UCSD-AML1 (cell line): ENCODE results near the gene WWOX.
A peak's percentile ranks its signal among the peaks of the same experiment; 100 is the strongest.
"Not testable (repeated sequence)": the region's sequence is repeated elsewhere in the genome, so short reads cannot be mapped to it uniquely, and the experiment has no call there.

Experiments used
- DNase-seq: peaks from one replicate; lab custom pipeline; 2025; ENCODE audit not compliant: unreplicated experiment; lab: John Stamatoyannopoulos, UW

Gene WWOX

DNA sequence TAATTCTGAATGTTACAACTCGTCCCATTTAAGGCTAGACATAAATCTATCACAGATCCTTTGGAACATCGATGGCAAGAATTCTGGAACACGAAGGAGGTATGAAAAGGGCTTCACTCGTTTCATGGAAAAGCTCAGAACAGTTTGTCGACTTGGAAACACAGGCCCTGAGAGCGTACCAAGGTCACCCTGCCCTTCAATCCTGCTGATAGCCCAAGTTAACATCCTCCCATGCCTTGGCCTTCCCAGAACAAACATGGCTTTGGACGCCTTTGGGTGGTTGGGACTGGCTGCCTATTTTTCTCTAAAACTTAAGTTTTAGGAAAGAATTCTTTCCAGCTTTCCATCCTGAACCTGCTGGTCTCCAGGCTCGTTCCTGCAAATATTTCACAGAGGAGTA lies 1105.0 kb downstream of the WWOX start:
- DNase-seq, result no peak

DNA sequence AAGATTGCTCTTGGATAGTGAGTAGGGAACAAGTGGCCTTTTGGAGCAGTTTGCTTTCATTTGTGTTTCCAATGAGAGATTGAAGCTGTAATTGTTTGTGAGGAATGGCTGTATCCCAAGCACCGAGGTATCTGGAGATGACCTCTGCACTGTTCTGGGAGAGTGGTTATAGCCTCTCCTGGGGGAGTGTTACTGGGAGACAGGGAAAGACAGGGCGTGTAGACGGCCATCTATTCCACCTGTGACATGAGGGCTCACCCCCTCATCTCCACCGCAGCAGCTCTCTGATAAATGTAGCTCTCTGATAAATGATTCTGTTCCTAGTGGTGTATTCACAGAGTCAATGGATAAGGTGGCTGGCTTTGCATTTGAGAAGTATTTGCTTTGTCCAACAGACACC lies 1107.4 kb downstream of the WWOX start:
- no peak for DNase-seq

GRCh38 chr16:79209308-79209707 lies 1109.9 kb downstream of the WWOX start:
- no peak for DNase-seq

DNA sequence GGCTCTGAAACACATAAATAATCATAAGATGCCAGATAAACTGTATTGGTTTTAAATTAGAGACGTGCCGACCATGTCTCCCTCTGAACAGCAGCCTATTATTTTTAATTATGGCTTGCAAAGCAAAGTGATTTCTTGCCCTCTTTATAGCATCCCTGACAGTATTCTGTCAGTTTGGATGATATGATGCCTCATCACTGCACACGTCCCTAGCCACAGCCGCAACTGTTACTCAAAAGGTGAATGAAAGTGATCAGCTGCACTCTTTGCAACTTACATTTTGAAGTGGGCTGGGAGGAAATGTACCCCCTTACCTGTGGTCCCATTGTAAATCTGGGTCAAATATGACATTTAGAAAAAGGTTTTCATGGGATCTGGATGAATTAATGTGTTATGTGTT lies 1111.2 kb downstream of the WWOX start:
- DNase-seq, result no peak

DNA sequence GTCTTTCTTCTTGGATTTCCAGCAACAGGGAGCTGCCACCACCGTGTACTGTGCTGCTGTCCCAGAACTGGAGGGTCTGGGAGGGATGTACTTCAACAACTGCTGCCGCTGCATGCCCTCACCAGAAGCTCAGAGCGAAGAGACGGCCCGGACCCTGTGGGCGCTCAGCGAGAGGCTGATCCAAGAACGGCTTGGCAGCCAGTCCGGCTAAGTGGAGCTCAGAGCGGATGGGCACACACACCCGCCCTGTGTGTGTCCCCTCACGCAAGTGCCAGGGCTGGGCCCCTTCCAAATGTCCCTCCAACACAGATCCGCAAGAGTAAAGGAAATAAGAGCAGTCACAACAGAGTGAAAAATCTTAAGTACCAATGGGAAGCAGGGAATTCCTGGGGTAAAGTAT lies 1112.1 kb downstream of the WWOX start:
- no peak for DNase-seq

- no peak for DNase-seq
Observed at GRCh38 chr16:79212114-79212791, 1112.8 kb downstream of the WWOX start.

DNA sequence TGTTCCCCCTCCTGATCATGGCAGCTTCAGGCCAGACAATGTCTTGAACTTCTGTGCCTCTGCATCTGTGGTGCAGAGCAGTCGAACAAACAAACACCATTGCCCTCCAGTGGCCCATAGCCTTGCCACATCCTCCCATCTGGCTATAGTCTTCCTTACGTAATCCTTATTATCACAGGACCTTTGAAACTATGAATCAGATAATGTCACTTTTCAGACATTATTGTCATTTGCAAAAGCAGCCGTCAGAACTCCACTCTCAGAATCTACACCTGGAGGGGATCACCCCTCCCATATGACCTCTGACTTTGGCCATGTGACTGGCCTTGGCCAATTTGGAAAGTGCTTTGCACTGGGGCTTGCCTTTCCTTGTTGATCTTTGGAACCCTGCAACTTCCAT lies 1113.8 kb downstream of the WWOX start:
- peak; percentile 18 for DNase-seq

GRCh38 chr16:79215289-79215688 lies 1115.8 kb downstream of the WWOX start:
- no peak for DNase-seq

DNA sequence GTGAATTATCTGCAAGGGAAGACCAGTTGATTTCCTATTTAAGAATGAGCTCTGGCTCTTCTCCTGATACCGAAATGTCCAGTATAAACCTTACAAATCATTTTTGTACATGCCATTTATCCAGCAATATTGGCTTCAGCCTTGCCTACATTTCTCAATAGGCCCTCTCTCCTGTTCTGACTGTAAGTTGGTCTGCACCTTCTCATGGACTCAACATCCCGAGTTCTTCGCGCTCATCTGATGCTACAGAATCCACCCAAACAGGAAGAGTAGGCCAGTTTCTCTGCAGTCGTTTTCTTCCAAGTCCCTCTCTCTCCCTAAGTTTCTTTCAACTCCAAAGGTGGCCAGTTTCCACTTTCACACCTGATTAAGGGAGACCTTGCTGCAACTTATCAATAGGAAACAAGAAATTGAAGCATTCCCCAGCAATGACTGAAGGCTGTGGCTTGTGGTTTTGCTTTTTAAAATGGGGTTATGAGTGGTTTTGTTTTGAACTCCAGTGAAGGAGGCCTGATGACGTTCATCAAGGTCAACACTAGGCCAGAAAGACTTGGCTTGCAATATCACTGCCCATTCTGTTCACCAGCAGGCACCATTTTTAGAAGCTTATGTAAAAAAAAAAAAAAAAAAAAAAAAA lies 1118.0 kb downstream of the WWOX start:
- no peak for DNase-seq

DNA sequence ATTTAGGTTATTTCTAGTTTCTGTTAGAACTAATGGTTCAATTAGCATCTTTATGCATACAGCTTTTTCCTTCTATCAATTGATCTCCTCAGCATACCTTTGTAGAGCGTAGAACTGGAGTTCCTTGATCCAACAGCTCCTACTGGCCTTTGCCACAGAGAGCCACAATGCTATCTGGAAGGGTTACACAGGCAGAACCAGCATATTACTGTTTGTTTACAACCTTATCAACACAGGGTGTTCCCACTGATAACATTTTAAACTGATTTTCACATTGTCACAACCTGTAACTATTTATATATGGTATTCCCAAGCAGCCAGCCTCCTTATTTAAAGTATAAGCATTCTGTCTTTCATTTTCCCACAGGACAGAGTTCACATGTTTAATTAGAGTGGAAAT lies 1118.9 kb downstream of the WWOX start:
- DNase-seq, result no peak

GRCh38 chr16:79225994-79226393 lies 1126.5 kb downstream of the WWOX start:
- not testable (repeated sequence) for DNase-seq

DNA sequence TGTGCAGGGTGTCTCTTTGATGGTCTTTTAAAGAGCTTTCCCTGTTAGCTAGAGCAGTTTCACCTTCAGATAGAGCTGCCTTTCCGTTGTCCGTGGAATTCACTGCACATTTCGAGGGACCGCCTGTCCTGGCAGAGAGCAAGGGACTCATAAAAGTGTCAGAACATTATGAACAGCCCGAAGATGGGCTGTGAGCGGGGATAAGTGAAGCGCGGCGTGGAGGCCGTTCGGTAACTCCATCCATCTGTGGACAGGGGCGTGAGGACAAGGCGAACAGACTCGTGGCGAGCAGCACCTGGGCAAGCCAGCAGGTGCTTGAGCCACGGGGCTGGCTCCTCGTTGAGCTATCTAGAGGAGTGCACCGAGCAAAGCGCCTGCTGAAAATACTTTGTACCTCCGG lies 1129.9 kb downstream of the WWOX start:
- no peak for DNase-seq

DNA sequence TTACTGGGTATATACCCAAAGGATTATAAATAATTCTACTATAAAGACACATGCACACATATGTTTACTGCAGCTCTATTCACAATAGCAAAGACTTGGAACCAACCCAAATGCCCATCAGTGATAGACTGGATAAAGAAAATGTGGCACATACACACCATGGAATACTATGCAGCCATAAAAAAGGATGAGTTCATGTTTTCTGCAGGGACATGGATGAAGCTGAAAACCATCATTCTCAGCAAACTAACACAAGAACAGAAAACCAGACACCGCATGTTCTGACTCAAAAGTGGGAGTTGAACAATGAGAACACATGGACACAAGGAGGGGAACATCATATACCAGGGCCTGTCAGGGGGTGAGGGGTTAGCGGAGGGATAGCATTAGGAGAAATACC lies 1146.2 kb downstream of the WWOX start:
- DNase-seq, result not testable (repeated sequence)

DNA sequence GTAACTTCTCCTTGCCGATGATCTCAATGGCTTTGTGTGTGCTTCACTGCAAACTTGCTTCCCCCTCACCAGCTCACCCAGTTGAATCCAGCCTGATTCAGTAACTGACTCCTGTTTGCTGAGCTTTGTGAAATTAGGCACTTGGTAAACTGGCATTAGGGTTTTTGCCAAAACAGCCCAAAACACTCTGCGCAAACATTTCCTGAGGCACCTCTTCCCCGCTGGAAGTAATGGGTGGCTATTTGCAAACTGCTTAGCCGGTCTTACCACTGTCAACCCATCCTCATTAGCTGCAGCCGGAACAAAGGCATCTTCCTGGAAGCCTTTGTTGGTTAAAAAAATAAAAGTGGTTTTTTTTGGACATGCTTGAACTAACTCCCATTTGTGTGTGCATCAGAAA lies 1147.9 kb downstream of the WWOX start:
- no peak for DNase-seq

- DNase-seq, result no peak
Observed at GRCh38 chr16:79248351-79248750, 1148.9 kb downstream of the WWOX start.

DNA sequence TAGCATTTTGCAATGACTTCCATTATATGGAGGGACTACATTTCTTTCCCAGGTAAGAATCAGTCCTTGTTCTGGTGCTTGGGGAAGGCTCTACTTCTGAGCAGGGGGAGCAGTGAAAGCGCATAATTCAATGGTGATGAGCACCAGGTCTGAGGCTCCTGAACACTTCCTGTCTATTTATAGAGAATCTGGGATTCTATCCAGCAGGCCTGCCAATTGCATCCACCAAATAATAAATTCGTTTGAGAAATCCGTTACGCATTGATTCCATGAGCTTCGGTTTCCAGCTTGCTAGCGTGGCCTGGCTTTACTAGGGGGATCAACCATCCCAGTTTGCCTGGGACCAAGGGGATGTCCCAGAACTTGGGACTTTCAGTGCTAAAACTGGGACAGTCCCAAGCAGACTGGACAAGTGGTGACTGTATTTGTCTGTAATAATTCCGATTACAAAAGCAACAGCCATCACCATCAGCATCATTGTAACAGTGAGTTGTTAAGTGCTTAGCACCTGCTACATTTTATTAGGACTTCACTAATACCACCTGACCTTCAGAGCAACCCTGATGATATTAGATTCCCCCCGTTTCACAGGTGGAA lies 1151.1 kb downstream of the WWOX start:
- DNase-seq, result no peak

DNA sequence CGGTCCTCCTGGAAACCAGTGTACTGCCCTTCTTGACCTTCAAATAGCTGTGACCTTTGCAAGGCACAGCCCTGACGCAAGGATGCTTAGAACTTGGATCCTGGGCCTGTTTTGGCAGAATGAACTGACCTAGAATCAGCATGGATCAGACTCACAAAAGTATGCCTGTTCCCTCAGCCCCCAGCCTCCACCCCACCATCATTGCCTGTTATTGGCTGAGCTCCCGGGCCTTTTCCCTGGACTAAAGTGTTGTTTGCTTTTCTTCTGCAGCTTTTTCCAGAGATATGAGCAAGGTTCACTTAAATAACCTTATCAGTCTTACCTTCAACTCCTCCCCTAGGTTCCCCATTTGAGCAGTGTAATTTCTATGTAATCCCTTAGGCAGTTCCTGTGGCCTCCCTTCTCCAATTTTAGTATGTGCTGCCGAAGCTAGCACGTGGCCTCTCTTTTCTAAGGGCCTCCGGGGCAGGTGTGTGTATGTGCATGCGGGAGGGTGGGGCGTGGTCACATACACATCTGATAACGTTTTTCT lies 1153.7 kb downstream of the WWOX start:
- DNase-seq, result no peak

DNA sequence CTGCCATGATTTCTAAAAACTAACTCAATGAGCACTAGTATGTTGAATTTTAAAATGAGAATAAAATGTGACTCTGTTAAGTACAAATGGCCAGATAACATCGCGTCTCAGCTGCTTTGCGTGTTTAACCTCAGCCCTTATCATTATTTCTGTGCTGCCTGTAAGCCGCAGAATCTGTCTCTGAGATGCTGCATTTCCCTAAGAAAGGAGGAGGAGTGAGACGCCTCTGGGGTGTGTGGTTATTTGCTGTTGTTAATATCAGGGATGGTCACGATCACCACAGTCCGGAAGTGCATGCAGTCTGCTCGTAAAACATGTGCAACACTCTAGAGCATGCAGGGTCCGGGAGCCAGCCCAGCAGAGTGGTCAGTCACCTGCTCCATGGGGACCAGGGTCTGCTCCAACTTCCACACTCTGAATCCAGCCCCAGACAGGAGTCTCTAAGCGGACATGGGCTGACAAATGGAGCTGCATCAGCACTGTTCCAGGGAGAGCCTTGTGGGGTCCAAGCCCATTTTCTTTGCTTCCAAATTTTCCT lies 1158.6 kb downstream of the WWOX start:
- DNase-seq, result no peak

DNA sequence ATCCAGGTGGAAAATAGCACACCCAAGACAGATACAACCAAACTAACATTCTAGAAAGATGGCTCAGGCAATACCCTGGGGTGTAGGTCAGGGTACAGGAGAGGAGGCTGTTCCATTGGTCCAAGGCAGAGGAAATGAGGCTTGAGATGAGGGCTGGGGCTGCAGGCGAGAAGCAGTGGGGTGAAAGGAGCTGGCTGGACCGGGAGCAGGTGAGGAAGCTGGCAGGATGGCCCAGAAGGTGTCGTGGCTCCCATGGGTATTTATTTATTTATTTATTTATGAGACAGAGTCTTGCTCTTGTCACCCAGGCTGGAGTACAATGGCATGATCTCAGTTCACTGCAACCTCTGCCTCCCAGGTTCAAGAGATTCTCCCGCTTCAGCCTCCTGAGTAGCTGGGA lies 1161.4 kb downstream of the WWOX start:
- not testable (repeated sequence) for DNase-seq

DNA sequence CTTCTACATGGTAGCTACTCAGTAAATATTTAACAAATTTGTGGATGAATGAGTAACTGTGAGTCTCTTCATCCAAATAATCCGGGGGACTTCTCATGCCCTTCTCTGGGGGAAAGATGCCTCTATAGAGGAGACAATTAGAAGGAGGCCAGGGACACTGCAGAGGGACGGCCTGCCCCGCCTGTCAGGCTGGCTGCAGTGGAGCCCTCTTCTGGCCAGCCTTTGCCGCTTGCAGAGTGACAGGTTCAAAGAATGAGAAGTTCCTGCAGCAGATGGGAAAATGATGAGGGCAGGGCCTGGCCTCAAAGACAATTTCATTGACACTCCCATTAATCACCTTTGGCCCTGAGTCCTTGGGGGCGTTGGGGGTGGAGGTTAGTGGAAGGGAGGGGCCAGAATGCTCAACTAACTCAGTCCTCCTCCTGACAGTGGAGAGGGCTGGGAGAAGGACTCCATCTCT lies 1162.1 kb downstream of the WWOX start:
- peak; percentile 44 for DNase-seq

DNA sequence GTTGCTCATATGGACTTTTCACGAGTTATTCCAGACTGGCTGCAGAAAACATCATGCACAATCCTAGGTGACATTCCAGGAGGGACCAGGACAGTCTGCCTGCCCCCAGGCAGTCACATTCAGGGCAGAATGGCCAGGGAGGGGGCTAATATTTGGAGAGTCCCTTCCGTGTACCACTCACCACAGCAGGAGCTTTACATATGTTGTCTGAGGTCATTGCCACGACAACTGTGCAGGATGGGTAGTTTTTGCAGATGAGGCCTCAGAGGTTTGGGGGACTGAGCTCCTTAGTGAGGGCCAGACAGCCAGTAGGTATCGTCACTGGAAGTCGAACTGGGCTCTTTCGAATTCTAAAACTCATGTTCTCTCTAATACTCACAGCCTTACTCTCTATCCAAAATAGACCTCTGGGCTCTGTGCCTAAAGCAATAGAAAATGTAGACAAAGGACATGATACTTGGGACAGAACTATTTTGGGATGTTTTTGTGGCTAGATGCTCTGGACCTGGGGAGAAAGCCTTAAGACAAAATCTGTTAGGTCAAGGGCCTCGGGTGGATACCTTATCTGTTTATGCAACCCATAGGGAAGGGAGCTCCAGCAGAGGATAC lies 1162.6 kb downstream of the WWOX start:
- DNase-seq, result no peak
